Uterus (tissue), 2 donors: ENCODE data around the gene ADAMTS17.

ENCODE experiments used
- CTCF ChIP-seq, 4 experiments: fragments of 200-600 bp in 2 of 4; fragments of 450-650 bp in 2 of 4; sonication (generic) in 2 of 4; IDR thresholded peaks; one replicate each; pipeline ENCODE4 v1.5.1; 2016 to 2019; ENCODE audit warnings: antibody characterized with exemption in 4 of 4, mild to moderate bottlenecking in 2 of 4, moderate library complexity in 1 of 4
- POLR2A ChIP-seq, 2 donors: fragments of 450-650 bp; IDR thresholded peaks; one replicate each; pipeline ENCODE4 v1.6.1; 2016; ENCODE audit warnings: antibody characterized with exemption in 2 of 2, mild to moderate bottlenecking in 1 of 2, moderate library complexity in 1 of 2

- TF ChIP-seq CTCF (IDR thresholded peaks at IDR 0.05) (no peak), POLR2A (IDR thresholded peaks at IDR 0.05) (no peak)
These were observed 166.9 kb downstream of the ADAMTS17 start for GRCh38 chr15:100174904-100175275.
